ACHN (cell line): ENCODE data around the gene PAWR.
A peak's percentile ranks its signal among the peaks of the same experiment; 100 is the strongest.
"Not testable (repeated sequence)": the region's sequence is repeated elsewhere in the genome, so short reads cannot be mapped to it uniquely, and the experiment has no call there.

Source experiments
- DNase-seq: peaks from one replicate; pipeline ENCODE4 v3.0.0-alpha.2; 2015
- in situ Hi-C: cut with HindIII; loops from 2 replicates; pipeline ENCODE4 v1.10.0; 2017; ENCODE audit warnings: low sequenced_read_pairs, low pct_ligation_motif_present, low pct_unique_long_range_greater_than_20kb

Gene PAWR

DNA sequence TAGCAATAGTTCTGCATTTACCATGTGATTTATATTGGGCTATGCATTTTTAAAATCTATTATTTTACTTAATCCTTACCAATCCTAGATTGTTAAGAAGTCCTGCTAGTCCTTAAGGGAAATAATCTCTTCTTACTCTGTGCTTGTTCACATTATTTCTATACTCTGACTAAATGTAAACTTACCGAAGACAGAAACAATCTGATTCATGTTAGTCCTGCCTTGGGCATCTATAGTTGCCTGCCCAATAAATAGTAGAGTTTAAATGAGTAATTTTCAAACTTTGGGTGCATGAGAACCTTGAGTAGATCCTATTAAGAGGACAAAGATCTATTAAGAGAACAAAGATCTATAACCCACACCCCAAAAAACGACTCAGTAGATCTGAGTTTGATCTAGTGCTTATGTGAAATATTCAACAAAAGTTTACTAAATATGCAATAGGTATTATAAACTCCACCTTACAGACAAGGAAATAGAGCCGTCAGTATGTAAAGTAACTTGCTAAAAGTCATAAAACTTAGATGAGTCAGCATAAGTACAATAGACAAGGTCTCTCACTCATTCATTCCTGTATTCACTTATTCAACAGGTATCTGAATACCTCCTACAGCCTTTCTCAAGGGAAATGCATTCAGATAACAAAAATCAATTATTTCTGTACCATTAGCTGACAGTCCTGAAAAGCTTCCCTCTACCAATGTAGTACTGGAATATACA is 127.6 kb downstream of the PAWR start:
- DNase-seq: no peak
- in situ Hi-C loops: no loop called here

DNA sequence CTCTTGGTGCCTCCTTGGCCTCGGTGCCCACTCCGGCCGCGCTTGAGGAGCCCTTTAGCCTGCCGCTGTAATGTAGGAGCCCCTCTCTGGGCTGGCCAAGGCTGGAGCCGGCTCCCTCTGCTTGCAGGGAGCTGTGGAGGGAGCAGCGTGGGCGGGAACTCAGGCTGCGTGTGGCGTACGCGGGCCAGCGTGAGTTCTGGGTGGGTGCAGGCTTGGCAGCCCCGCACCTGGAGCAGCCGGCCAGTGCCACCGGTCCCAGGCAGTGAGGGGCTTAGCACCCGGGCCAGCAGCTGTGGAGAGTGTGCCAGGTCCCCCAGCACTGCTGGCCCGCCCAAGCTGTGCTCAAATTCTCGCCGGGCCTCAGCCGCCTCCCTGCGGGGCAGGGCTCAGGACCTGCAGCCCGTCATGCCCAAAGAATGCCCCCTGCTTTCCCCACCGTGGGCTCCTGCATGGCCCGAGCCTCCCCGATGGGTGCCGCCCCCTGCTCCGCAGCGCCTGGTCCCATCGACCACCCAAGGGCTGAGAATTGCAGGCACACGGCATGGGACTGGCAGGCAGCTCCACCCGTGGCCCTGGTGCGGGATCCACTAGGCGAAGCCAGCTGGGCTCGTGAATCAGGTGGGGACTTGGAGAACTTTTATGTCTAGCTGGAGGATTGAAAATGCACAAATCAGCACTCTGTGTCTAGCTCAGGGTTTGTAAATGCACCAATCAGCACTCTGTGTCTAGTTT is 129.2 kb downstream of the PAWR start:
- no peak for DNase-seq
- in situ Hi-C loops: no loop called here

DNA sequence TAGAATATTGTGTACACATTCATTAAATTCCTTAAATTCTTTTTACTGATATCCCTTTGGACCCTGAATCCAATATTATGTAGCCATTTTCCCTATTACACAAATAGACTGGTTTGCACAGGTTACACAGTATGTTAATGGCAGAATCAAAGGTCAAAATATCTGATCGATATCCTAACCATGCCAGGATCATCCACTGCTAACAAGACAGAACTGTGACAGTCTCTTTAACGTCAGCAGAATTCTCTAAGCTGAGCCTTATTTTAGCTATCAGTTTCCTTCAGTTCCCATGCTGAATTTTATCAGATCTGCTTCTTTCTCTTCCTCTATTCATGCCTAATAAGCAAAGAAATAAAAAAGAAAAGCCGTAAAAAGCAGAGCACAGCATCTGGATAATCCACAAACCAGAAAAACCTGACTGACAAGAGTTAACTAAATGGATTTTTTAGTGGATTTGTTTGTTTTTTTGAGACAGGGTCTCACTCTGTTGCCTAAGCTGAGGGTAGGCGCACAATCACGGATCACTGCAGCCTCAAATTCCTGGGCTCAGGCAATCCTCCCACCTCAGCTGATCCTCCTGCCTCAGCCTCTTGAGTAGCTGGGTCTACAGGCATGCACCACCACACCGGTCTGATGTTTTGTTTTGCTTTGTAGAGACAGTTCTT is 130.4 kb downstream of the PAWR start:
- DNase-seq: no peak
- in situ Hi-C loops: no loop called here

DNA sequence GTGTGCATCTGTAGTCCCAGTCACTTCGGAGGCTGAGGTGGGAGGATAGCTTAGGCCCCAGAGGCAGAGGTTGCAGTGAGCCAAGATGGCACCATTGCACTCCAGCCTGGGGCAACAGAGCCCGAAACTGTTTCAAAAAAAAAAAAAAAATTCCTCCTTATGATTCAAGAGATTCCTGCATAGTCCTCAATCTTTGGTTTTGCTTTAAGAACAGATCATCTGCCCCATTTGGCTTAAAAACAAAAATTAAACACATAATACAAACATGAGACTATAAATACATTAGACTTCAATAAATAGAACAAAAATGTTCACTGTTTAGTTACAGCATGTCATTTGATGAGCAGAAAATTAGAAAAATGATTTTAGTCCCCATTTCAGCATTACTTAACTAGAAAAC is 131.2 kb downstream of the PAWR start:
- in situ Hi-C loops: no loop called here
- DNase-seq: no peak

DNA sequence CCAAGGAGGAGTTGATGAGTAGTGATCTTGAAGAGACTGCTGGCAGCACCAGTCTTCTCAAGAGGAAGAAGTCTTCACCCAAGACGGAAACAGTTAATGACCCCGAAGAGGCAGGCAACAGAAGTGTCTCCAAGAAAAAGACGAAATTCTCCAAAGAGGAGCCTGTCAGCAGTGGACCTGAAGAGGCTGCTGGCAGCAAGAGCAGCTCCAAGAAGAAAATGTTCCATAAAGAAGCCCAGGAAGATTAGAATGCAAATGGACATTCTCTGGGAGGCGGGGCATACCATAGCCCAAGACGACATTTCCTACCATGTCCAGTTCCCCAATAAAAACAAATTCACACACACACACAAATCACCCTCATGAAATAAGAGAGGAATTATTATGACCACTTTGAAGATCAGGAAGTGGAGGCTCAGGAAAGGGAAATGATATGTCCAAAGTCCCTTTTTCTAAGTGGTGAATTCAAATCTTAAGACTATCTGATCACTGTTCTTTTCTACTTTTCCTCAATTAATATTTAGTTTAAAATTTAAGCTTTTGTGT is 131.8 kb downstream of the PAWR start:
- in situ Hi-C loops: no loop called here
- no peak for DNase-seq

DNA sequence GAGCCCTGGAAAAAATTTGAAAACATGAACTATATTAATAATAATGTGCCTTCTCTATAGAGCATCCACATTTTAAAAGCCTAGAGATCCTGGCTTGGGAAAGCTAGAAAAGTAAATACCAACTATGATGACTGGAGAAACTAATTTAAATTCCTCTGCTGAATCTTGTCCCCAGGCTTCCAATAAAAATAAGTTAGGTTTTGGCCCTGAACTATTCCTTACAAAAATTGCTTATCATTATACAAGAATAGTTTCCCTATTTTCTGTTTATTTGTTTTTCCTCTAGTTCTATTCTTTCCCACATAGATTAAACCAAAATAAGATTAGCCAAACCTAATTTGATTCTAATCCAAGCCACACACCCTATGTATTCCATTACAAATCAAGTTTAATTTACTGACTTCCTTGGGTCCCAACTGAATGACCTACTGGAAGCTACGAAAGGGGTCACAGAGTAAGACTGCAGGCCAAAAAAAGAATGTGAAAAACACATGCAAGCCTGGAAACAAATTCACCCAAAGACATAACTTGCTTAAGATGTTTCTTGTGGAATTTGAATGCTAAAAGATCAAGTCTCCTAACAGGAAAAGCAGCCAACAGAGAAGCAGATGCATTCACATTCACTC is 133.0 kb downstream of the PAWR start:
- DNase-seq: no peak
- in situ Hi-C loops: no loop called here

DNA sequence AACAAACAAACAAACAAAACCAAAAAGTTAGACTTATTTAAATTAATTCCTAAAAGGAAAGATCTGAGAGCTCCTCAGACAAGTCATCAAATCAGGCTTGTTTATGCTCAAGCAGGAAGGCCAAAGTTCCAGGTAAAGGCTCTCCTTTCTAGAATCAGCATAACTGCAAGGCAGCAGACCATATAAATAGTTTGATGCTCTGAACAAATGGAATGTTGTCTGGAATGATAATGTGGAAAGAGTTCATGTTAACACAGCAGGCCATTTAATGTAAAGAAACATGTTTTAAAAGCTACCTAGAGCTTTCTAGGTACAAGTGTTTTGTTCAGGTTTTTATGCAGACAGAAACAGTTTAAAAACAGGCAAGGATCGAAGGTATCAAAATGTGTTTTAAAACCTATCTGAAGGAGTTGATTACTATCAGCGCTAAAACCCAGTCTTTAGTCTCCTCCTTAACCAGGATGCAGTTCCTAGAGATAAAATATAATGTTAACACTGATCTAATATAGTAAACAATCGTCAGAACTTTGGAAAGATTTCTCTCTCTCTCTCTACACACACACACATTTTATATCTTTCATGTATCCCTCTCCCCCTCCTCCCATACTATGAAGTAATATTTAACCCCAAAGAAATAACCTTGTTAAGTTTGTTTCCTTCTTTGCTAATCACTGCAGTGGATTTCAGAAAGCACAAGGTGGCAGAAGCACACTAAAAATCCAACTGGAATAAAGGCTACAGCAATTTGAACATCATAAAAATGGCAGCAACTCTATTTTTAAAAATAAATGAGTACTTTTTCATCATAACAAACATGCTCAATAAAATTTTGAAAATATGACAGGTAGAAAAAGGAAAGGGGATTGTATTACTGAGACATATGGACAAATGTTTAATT is 135.5 kb downstream of the PAWR start:
- DNase-seq: peak; percentile 85
- in situ Hi-C loops: no loop called here

DNA sequence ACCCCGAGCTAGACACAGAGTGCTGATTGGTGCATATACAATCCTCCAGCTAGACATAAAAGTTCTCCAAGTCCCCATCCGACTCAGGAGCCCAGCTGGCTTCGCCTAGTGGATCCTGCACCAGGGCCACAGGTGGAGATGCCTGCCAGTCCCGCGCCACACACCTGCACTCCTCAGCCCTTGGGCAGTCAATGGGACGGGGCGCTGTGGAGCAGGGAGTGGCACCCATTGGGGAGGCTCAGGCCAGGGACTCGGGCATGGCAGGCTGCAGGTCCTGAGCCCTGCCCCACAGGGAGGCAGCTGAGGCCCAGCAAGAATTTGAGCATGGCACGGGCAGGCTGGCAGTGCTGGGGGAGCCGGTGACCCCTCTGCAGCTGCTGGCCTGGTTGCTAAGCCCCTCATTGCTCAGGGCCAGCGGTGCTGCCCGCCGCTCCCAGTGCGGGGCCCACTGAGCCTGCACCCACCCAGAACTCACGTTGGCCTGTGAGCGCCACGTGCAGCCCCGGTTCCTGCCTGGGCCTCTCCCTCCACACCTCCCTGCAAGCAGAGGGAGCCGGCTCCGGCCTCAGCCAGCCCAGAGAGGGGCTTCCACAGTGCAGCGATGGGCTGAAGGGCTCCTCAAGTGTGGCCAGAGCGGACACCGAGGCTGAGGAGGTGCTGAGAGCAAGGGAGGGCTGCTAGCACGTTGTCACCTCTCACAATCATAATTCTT is 136.7 kb downstream of the PAWR start:
- in situ Hi-C loops: no loop called here
- DNase-seq: no peak

DNA sequence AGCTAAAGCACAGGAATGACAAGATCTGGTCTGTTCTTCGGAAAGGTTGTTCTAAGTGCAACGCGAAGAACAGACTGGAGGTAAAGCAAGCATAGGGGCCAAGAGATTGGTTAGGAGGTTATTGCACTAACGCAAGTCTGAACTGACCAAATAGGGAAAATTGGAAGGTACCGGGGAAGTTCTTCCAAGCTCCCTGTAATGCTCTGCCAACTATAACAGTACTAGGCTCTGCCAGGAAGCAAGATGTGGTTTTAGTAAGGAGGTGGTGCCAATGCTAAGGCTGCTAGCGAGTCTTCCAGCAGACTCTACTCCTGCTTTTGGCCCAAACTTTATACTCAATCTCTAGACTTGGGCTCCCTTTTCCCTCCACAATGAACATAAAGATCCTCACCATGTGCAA is 138.6 kb downstream of the PAWR start:
- in situ Hi-C loops: no loop called here
- no peak for DNase-seq

DNA sequence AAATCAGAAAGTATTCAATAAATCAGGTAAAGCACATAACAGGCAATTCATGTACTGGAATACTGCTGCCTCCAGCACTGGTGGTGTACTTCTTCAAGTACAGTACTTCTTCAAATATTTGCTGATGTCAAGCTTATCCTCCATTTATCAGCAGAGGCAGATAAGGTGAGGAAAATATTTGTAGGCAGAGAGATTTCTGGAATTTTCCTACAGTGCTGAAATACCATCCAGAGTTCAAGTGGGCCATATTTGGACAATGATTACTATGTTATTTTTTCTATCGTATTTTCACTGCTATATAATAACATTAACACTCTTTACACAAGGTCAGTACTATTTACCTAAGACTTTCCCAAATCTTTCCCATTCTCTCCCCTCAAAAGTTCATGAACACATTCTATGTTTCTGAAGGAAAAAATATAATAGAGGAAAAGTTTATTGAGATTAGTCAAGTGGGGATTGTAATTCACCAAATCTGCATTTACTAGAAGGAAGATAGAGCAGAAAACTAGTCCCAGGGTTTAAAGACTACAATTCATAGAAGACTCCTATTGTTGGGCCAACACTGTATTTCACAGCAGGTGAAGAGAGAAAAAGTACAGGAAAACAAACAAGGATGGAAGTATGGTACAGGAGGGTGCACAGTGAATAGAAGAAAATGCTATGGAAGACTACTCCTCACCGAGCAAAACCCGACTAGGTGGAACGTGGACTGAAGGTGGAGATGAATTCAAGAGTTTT is 141.1 kb downstream of the PAWR start:
- peak; percentile 20 for DNase-seq
- in situ Hi-C loops: loop anchor here (25.0 kb wide), 1 partner anchor 137 kb away; no protein-coding TSS in a partner anchor

DNA sequence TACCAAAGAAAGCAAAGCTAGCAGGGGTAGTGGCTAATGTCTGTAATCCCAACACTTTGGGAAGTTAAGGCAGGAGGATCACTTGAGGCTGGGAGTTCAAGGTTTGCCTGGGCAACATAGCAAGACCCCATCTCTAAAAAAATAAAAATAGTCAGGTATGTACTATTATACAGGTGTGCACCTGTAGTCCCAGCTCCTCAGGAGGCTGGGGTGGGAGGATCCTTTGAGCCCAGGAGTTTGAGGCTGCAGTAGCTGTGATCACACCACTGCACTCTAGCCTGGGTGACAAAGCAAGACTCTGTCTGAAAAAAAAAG is 142.2 kb downstream of the PAWR start:
- no peak for DNase-seq
- in situ Hi-C loops: loop anchor here (25.0 kb wide), 1 partner anchor 136 kb away; no protein-coding TSS in a partner anchor

DNA sequence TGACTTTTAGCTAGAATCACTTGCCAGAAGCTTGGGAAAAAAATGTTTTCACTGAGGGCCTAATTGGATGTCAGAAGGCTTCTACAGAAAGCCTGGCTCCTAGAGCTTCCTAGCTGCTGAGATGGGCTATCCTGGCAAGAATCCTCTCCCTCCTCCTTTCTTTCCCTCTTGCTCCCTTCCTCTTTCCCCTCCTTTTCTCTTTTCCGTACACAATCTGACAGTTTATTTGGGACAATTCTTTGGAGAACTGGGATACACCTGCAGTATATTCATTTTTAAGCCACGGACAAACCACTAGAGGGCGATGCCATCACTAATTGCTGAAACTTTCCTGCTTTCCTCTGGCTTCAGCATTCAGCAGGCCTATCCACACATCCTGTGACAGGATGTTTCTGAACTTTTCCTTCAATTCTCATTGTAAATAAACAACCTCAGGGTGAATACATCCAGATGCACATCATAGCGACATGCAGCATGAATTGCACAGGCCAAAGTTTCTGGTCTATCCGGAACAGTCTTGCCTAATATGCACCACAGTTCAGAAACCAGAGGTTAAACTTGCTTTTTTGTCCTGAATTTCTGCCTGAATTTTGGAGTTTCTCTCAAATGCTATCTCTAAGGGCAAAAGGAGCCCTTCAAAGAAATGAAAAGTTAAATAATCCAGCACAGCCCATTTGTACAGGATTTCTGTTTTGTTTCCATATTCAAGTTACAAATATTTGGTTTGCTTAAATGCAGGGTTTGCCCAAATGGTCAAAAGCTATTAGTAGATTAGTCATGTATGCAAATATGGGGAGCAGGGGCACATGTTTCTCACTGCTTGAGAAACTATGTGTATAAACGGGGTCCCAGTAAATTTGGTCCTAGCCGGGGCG is 142.8 kb downstream of the PAWR start:
- DNase-seq: peak; percentile 88
- in situ Hi-C loops: loop anchor here (25.0 kb wide), 1 partner anchor 136 kb away; no protein-coding TSS in a partner anchor

DNA sequence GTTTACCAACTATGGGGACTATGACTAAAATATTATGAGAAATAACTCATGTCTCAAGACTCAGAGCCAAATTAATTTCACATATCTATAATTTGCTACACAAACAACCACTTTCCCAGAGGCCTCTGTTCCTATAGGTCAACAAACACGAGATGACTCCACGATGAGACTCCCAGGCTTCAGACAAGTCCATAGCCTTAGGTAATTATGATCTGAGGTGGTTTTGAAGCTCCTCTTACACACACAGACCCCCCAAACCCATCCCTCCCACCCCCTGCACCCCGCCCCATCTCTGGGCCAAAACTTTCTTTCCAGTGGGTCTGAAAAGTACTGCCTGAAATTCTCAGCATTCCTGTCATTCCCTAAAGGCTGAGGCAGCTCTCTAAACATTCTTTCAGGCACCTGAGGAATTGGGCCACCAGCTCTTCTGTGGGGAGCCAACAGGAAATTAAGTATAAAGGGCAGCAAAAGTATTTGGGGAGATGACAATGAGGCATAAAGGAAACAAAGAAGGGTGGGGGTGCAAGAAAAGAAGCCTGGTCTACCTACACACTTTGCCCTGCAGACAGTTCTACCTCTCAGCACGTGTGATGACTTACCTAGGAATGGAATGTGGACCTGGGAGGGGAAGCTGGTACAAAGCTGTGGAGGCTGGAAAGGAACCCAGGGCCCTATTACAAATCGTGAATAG is 143.6 kb downstream of the PAWR start:
- in situ Hi-C loops: loop anchor here (25.0 kb wide), 1 partner anchor 135 kb away; no protein-coding TSS in a partner anchor
- DNase-seq: peak; percentile 98

DNA sequence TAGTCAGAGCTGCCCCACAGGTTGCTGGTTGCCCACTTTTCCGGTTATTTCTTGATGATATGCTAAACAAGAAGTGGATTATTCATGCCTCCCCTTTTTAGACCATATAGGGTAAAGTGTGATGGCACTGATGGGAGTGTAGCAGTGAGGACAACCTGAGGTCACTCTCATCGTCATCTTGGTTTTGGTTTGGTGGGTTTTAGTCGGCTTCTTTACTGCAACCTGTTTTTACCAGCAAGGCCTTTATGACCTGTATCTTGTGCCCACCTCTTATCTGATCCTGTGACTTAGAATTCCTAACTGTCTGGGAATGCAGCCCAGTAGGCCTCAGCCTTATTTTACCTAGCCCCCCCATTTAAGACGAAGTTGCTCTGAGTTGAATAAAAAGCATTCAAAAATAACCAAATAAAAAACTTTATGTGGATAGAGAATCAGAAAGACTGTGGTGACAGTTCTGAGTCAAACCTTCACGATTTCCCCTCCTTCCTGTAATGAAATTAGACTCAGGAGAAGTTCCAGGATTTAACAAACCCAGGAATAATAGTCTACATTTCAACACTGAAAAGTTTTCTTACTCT is 144.2 kb downstream of the PAWR start:
- in situ Hi-C loops: loop anchor here (25.0 kb wide), 1 partner anchor 134 kb away; no protein-coding TSS in a partner anchor
- peak; percentile 70 for DNase-seq

DNA sequence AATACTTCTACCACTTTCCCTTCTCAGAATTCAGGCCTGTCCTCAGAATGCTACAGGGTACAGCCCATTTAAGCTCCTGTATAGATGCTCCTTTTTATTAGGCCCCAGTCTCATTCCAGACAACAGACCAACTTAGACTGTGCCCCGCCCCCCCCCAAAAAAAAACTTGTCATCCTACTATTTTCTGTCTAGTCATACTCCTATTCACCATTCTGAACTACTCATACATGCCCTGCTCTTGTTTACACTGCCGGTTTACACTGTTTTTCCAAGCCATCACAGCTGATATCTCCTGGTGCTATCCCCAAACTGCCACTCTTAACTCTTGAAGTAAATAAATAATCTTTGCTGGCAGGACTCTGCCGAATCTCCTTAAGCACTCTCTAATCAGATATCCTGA is 146.3 kb downstream of the PAWR start:
- not testable (repeated sequence) for DNase-seq
- in situ Hi-C loops: loop anchor here (25.0 kb wide), 1 partner anchor 132 kb away; no protein-coding TSS in a partner anchor
